ENCODE results near the gene RBM18. TPM values are rescaled to one million over a fixed set of nuclear protein-coding genes. Genes with fewer than 3 reads are reported as not detected.

The RBM18 gene
- total and polyA plus RNA-seq, 2 of the 4 experiments (the other 2 are of a cell fraction), result 8.4 to 15.6 TPM

- intact Hi-C loops (cut with micrococcal nuclease) (no loop called here), dilution Hi-C loops (cut with HindIII; ENCODE audit: low sequenced_read_pairs, unreplicated experiment) (no loop called here), in situ Hi-C loops (cut with MboI; ENCODE audit: low sequenced_read_pairs) (no loop called here)
- H3K18ac ChIP-seq (ENCODE audit: low read depth, low read length), result no peak overlapping the region
- ATAC-seq (ENCODE audit: low read depth) (no peak), DNase-seq (peak; percentile 20)
- no peak overlapping the region for H4K91ac ChIP-seq (ENCODE audit: insufficient read depth, low read depth, low read length)
- peaks cover 5% of the 10 kb centered on the region; the same call in 1 of the 2 replicates for H4K20me1 ChIP-seq (ENCODE audit: insufficient read depth, low read length)
- no TSS peak for BruUV-seq (replicated peaks)
- H3K56ac ChIP-seq (ENCODE audit: extremely low read depth, insufficient read depth, low read length), result no peak overlapping the region
- peaks cover 19% of the 10 kb centered on the region for H3K9me1 ChIP-seq (ENCODE audit: insufficient read depth, low read length)
- no CpG with 5 or more reads among the region's 5 CpGs for WGBS, 2 experiments (ENCODE audit: extremely low coverage in 2 of 2, insufficient read length in 1 of 2)
- H3K14ac ChIP-seq (replicated peaks; ENCODE audit: low read depth, low read length), result no peak overlapping the region
- H3K4me1 ChIP-seq (ENCODE audit: control insufficient read depth, insufficient read depth, low read length), result peaks cover 12% of the 10 kb centered on the region
- no peak overlapping the region for H3K27ac ChIP-seq (ENCODE audit: insufficient read depth, low read length)
- H2BK5ac ChIP-seq (ENCODE audit: low read depth, low read length, poor library complexity, severe bottlenecking), result peak overlapping the region; percentile 50
- ChIA-PET CTCF (no interaction called here), POLR2A (ENCODE audit: unreplicated experiment) (no interaction called here)
- H3K9ac ChIP-seq (ENCODE audit: low read depth, low read length), result no peak overlapping the region
- H4K8ac ChIP-seq (ENCODE audit: low read depth in 2 of 2, low read length in 2 of 2), result no peak overlapping the region
- no peak overlapping the region for H3K4me3 ChIP-seq (ENCODE audit: insufficient read depth, low read depth, low read length)
- no peak overlapping the region for H2AFZ ChIP-seq (replicated peaks; ENCODE audit: low read length, poor library complexity)
- no peak overlapping the region for H2BK15ac ChIP-seq (ENCODE audit: low read depth, low read length)
- no peak overlapping the region for H3K23ac ChIP-seq (ENCODE audit: low read depth, low read length)
- no peak overlapping the region for H2AK9ac ChIP-seq (replicated peaks; ENCODE audit: low read depth, low read length, poor library complexity)
- H3K27me3 ChIP-seq (ENCODE audit: control insufficient read depth, insufficient read depth, low read length), result no peaks in the 10 kb centered on the region
- peaks cover 13% of the 10 kb centered on the region for H3K36me3 ChIP-seq (ENCODE audit: control insufficient read depth, insufficient read depth, low read length)
- no peak overlapping the region for H2BK20ac ChIP-seq (ENCODE audit: low read depth, low read length)
- no peak overlapping the region for H3K4ac ChIP-seq (ENCODE audit: low read depth, low read length)
- no peak overlapping the region for H2AK5ac ChIP-seq (ENCODE audit: low read depth, low read length)
- H2BK120ac ChIP-seq (ENCODE audit: low read depth, low read length), result no peak overlapping the region
- no peak overlapping the region for H4K5ac ChIP-seq (ENCODE audit: low read depth, low read length)
- H3K4me2 ChIP-seq (ENCODE audit: low read depth, low read length), result no peak overlapping the region
- peaks cover 20 to 52% of the 10 kb centered on the region in 2 experiments for H3K79me1 ChIP-seq (ENCODE audit: low read depth in 1 of 2, low read length in 2 of 2)
- no peaks in the 10 kb centered on the region for H3K9me3 ChIP-seq (ENCODE audit: control insufficient read depth, insufficient read depth, low read length)
- TF ChIP-seq MAZ (IDR thresholded peaks at IDR 0.05; ENCODE audit: borderline replicate concordance, low read depth, low read length), result no peak
- no peak for TF ChIP-seq RCOR1 (IDR thresholded peaks at IDR 0.05; ENCODE audit: insufficient replicate concordance, low read length)
- TF ChIP-seq BHLHE40 (IDR thresholded peaks at IDR 0.05; ENCODE audit: low read depth, low read length), result no peak
- no peak for TF ChIP-seq CEBPB (IDR thresholded peaks at IDR 0.05; ENCODE audit: low read depth, low read length)
- TF ChIP-seq MAFK (IDR thresholded peaks at IDR 0.05; ENCODE audit: low read depth, low read length), result no peak
- no peak for TF ChIP-seq SMC3 (IDR thresholded peaks at IDR 0.05; ENCODE audit: low read depth, low read length)
- no peak for TF ChIP-seq CTCF (conservative IDR thresholded peaks at IDR 0.05; ENCODE audit: low read depth, low read length)
- no peak for TF ChIP-seq FOS (IDR thresholded peaks at IDR 0.05; ENCODE audit: low read depth, low read length)
- TF ChIP-seq CHD1 (IDR thresholded peaks at IDR 0.05; ENCODE audit: low read depth, low read length), result no peak
- TF ChIP-seq NFE2L2 (IDR thresholded peaks at IDR 0.05; ENCODE audit: low read depth, low read length), result no peak
- no peak for TF ChIP-seq POLR2A (IDR thresholded peaks at IDR 0.05; ENCODE audit: low read depth, low read length)
- no peak for TF ChIP-seq RFX5 (IDR thresholded peaks at IDR 0.05; ENCODE audit: low read depth, low read length)
- TF ChIP-seq RAD21 (IDR thresholded peaks at IDR 0.05; ENCODE audit: low read length), result no peak
- TF ChIP-seq USF2 (IDR thresholded peaks at IDR 0.05; ENCODE audit: low read depth, low read length), result no peak
- no peak for TF ChIP-seq ELK1 (IDR thresholded peaks at IDR 0.05; ENCODE audit: borderline replicate concordance, low read depth, low read length)
Observed at GRCh38 chr9:122302237-122303093, 37.8 kb upstream of the RBM18 start.

All from IMR-90 (cell line).